ENCODE measurements around the gene TOMT. TPM values are rescaled to one million over a fixed set of nuclear protein-coding genes. Genes with fewer than 3 reads are reported as not detected.

Gene TOMT
- total RNA-seq, 1 experiment from 2014 or later = 0.26 TPM

DNA sequence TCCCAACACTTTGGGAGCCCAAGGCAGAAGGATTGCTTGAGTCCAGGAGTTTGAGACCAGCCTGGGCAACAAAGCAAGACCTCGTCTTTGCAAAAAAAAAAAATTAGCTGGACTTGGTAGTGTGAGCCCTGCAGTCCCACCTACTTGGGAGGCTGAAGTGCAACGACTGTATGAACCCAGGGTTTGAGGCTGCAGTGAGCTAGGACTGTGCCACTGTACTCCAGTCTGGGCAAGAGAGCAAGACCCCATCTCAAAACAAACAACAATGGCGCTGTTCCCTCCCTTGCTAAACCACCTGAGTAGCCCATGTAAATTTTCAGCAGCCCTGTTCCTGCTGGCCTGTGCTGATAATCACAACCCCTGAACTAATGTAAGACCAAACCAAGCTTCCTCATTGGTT lies 5.7 kb upstream of the TOMT start:
- Histone ChIP-seq H3K27me3 (ENCODE audit: low read length) (no peaks in the 10 kb centered on the region), H3K36me3 (ENCODE audit: insufficient read depth, low read length) (no peaks in the 10 kb centered on the region), H3K9ac (ENCODE audit: low read length) (no peak overlapping the region), H3K4me3 (ENCODE audit: low read length) (no peak overlapping the region), H3K9me3 (ENCODE audit: low read length) (no peaks in the 10 kb centered on the region), H3K4me1 (ENCODE audit: low read length) (peaks cover 36% of the 10 kb centered on the region), H4K20me1 (ENCODE audit: insufficient read depth, low read depth, low read length) (no peaks in the 10 kb centered on the region; the same call in 1 of the 2 replicates), H2AFZ (ENCODE audit: low read length) (no peak overlapping the region), H3K9me2 (replicated peaks; ENCODE audit: insufficient read depth, low read length) (no peaks in the 10 kb centered on the region; the same call in 1 of the 2 replicates), H3K4me2 (ENCODE audit: low read depth, low read length, poor library complexity, severe bottlenecking) (no peak overlapping the region), H3K27ac (ENCODE audit: low read length) (no peak overlapping the region), H3K79me2 (ENCODE audit: low read length) (peaks cover 34% of the 10 kb centered on the region)
- no peak for DNase-seq

DNA sequence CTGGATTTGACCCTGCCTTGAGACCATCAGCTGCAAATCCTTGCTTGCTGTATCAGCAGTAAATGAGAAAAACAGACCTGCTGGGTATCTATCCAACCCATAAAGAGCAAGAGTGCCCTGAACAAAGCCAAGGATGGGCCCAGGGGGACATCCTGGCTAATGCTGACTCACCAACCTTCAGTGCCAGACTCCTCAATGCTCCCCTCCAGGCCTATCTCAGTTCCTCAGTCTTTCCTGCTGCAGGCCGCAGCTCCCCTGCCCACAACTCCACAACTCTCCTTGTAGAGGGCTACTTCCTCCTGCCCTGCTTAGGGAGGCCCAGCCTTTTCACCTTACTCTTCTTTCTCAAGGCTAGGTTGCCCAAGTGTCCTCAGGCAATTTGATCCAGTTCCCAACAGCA lies 5.3 kb upstream of the TOMT start:
- Histone ChIP-seq H2AFZ (ENCODE audit: low read length) (no peak overlapping the region), H3K27ac (ENCODE audit: low read length) (no peak overlapping the region), H3K36me3 (ENCODE audit: insufficient read depth, low read length) (no peaks in the 10 kb centered on the region), H3K9me2 (replicated peaks; ENCODE audit: insufficient read depth, low read length) (no peaks in the 10 kb centered on the region; the same call in 1 of the 2 replicates), H4K20me1 (ENCODE audit: insufficient read depth, low read depth, low read length) (no peaks in the 10 kb centered on the region; the same call in 1 of the 2 replicates), H3K79me2 (ENCODE audit: low read length) (peaks cover 34% of the 10 kb centered on the region), H3K9me3 (ENCODE audit: low read length) (no peaks in the 10 kb centered on the region), H3K27me3 (ENCODE audit: low read length) (no peaks in the 10 kb centered on the region), H3K4me2 (ENCODE audit: low read depth, low read length, poor library complexity, severe bottlenecking) (no peak overlapping the region), H3K4me3 (ENCODE audit: low read length) (no peak overlapping the region), H3K4me1 (ENCODE audit: low read length) (peaks cover 37% of the 10 kb centered on the region), H3K9ac (ENCODE audit: low read length) (no peak overlapping the region)
- no peak for DNase-seq

DNA sequence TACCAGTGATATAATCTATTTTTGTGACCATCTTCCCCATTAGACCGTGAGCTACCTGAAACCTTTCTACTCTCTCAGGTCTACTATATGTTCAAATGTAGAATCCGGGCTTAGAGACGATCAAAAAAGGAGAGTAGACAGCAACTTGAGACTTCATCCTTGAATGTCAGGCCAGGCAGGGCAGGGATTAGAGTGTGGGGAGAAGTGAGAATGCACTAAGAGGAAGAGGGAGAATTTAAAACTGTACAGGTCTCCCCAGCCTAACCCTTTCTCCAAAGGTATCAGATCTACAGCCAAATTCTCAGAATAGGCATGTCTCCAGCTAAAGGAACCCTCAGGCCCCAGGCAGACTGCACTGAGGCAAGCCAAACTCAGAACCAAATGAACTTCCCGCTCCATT lies 3.6 kb upstream of the TOMT start:
- Histone ChIP-seq H3K36me3 (ENCODE audit: insufficient read depth, low read length) (no peaks in the 10 kb centered on the region), H3K9me2 (replicated peaks; ENCODE audit: insufficient read depth, low read length) (no peaks in the 10 kb centered on the region; the same call in 1 of the 2 replicates), H3K9ac (ENCODE audit: low read length) (peak overlapping the region; percentile 98), H3K4me1 (ENCODE audit: low read length) (peaks cover 37% of the 10 kb centered on the region), H3K4me3 (ENCODE audit: low read length) (peak overlapping the region; percentile 89), H3K79me2 (ENCODE audit: low read length) (peaks cover 34% of the 10 kb centered on the region), H2AFZ (ENCODE audit: low read length) (no peak overlapping the region), H3K27me3 (ENCODE audit: low read length) (no peaks in the 10 kb centered on the region), H3K27ac (ENCODE audit: low read length) (peak overlapping the region; percentile 80), H3K9me3 (ENCODE audit: low read length) (no peaks in the 10 kb centered on the region), H4K20me1 (ENCODE audit: insufficient read depth, low read depth, low read length) (no peaks in the 10 kb centered on the region; the same call in 1 of the 2 replicates), H3K4me2 (ENCODE audit: low read depth, low read length, poor library complexity, severe bottlenecking) (peak overlapping the region; percentile 89)
- no peak for DNase-seq

DNA sequence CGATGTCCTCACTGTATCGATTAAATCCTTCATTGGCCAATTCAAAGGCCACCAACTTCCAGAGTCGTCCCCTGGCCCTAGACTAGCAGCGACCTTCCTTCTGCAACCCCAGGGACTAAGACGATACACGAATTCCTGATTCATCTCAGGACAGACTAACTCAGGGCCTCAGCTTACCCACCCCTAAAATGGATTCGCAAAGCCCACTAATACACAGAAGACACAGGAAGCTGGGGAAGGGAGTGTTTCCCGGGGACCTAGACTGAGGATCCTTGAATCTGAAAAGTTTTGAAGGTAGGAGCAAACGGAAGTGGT lies 3.1 kb upstream of the TOMT start:
- peak overlapping the region; percentile 89 for H3K4me3 ChIP-seq (ENCODE audit: low read length)
- H3K9ac ChIP-seq (ENCODE audit: low read length) = peak overlapping the region; percentile 98
- H3K36me3 ChIP-seq (ENCODE audit: insufficient read depth, low read length) = no peaks in the 10 kb centered on the region
- no peaks in the 10 kb centered on the region for H3K9me3 ChIP-seq (ENCODE audit: low read length)
- no peaks in the 10 kb centered on the region for H3K27me3 ChIP-seq (ENCODE audit: low read length)
- H3K27ac ChIP-seq (ENCODE audit: low read length) = peak overlapping the region; percentile 80
- H3K9me2 ChIP-seq (replicated peaks; ENCODE audit: insufficient read depth, low read length) = no peaks in the 10 kb centered on the region; the same call in 1 of the 2 replicates
- no peak for DNase-seq
- peak overlapping the region; percentile 89 for H3K4me2 ChIP-seq (ENCODE audit: low read depth, low read length, poor library complexity, severe bottlenecking)
- H3K79me2 ChIP-seq (ENCODE audit: low read length) = peaks cover 34% of the 10 kb centered on the region
- no peak overlapping the region for H2AFZ ChIP-seq (ENCODE audit: low read length)
- H4K20me1 ChIP-seq (ENCODE audit: insufficient read depth, low read depth, low read length) = no peaks in the 10 kb centered on the region; the same call in 1 of the 2 replicates
- peaks cover 37% of the 10 kb centered on the region for H3K4me1 ChIP-seq (ENCODE audit: low read length)

DNA sequence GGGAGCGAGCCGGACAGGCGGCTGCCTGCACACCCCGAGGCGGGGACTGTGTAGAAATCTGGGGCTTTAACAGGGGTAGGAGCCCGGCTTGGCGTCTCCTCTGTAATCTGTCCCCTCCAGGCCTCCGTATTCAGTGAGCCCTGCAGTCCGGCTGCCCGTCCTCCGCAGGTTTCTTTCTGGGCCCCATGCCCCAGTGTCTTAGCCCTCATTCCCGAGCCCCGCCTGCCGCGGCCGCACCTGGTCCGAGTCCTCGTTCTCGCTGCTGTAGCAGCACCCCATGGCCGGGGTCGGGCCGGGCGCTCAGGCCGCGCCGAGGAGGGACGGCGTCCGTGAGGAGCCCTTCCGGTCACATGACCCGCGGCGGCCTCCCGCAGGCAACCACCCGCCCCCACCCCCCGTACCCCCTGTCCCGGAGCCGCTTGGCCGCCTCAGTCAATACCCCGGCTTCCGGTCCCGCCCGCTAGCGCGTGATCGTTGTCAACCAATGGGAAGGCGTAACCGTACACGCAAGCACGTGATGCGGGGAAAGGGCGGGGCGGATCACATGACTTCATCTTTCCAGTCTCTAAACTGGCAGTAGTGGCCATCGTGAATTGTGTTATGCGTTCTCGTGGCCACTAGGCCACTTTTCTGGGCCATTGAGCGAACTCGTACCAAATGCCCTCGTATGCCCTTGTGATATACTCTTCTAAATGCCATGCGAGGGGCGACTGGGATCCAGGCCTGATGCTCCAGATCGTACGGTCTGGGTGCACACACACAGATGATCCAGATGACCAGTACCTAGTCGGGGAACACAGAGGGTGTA lies 2.6 kb upstream of the TOMT start, which contains the start of gene LAMTOR1:
Gene LAMTOR1 (minus strand): TSS at position 352 of the 808 bp plus-strand sequence. CDS start 73 bp downstream, at position 279.
- Histone ChIP-seq H3K4me3 (ENCODE audit: low read length) (peak within 1 kb of the TSS; percentile 89), H2AFZ (ENCODE audit: low read length) (no peak within 1 kb of the TSS), H3K79me2 (ENCODE audit: low read length) (peaks cover 34% of the 10 kb centered on the region)

DNA sequence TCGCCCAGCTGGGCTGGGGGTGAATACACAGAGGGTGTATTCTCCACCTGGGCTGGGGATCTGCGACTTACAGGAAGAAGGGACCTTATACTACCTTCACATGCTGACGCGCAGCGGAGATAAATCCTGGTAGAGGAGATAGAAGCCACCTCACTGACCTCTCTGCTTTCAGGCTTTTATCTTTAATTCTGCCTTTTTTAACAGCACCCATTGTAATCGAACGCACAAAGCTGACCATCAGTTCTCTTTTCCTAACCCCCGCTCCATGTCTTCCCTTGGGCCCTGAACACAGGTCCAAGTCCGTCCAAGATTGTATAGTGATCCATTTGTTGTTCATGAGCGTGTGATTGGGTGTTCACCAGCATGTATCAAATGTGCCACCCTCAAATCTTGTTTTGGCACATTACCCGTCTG lies 2.0 kb upstream of the TOMT start:
- Histone ChIP-seq H3K4me1 (ENCODE audit: low read length) (peaks cover 37% of the 10 kb centered on the region), H3K4me2 (ENCODE audit: low read depth, low read length, poor library complexity, severe bottlenecking) (peak overlapping the region; percentile 60), H3K36me3 (ENCODE audit: insufficient read depth, low read length) (no peaks in the 10 kb centered on the region), H2AFZ (ENCODE audit: low read length) (no peak overlapping the region), H3K27me3 (ENCODE audit: low read length) (no peaks in the 10 kb centered on the region), H3K9ac (ENCODE audit: low read length) (peak overlapping the region; percentile 54), H3K27ac (ENCODE audit: low read length) (0 out of 2 replicates have a peak overlapping the region, but pooled peaks have one; percentile 26), H4K20me1 (ENCODE audit: insufficient read depth, low read depth, low read length) (no peaks in the 10 kb centered on the region; the same call in 1 of the 2 replicates), H3K9me2 (replicated peaks; ENCODE audit: insufficient read depth, low read length) (no peaks in the 10 kb centered on the region; the same call in 1 of the 2 replicates), H3K79me2 (ENCODE audit: low read length) (peaks cover 34% of the 10 kb centered on the region), H3K4me3 (ENCODE audit: low read length) (peak overlapping the region; percentile 54; the same call in 1 of the 2 replicates), H3K9me3 (ENCODE audit: low read length) (no peaks in the 10 kb centered on the region)
- DNase-seq = no peak

More for the DNA sequence above, 2.6 kb upstream of the TOMT start, which contains the start of gene LAMTOR1:
- H4K20me1 ChIP-seq (ENCODE audit: insufficient read depth, low read depth, low read length) = no peaks in the 10 kb centered on the region; the same call in 1 of the 2 replicates
- H3K9me2 ChIP-seq (replicated peaks; ENCODE audit: insufficient read depth, low read length) = no peaks in the 10 kb centered on the region; the same call in 1 of the 2 replicates
- H3K36me3 ChIP-seq (ENCODE audit: insufficient read depth, low read length) = no peaks in the 10 kb centered on the region
- H3K4me1 ChIP-seq (ENCODE audit: low read length) = peaks cover 37% of the 10 kb centered on the region
- no peaks in the 10 kb centered on the region for H3K27me3 ChIP-seq (ENCODE audit: low read length)
- H3K4me2 ChIP-seq (ENCODE audit: low read depth, low read length, poor library complexity, severe bottlenecking) = peak within 1 kb of the TSS; percentile 89
- peak within 1 kb of the TSS; percentile 98 for H3K9ac ChIP-seq (ENCODE audit: low read length)
- H3K9me3 ChIP-seq (ENCODE audit: low read length) = no peaks in the 10 kb centered on the region
- H3K27ac ChIP-seq (ENCODE audit: low read length) = peak within 1 kb of the TSS; percentile 80
- DNase-seq = peak; percentile 99

DNA sequence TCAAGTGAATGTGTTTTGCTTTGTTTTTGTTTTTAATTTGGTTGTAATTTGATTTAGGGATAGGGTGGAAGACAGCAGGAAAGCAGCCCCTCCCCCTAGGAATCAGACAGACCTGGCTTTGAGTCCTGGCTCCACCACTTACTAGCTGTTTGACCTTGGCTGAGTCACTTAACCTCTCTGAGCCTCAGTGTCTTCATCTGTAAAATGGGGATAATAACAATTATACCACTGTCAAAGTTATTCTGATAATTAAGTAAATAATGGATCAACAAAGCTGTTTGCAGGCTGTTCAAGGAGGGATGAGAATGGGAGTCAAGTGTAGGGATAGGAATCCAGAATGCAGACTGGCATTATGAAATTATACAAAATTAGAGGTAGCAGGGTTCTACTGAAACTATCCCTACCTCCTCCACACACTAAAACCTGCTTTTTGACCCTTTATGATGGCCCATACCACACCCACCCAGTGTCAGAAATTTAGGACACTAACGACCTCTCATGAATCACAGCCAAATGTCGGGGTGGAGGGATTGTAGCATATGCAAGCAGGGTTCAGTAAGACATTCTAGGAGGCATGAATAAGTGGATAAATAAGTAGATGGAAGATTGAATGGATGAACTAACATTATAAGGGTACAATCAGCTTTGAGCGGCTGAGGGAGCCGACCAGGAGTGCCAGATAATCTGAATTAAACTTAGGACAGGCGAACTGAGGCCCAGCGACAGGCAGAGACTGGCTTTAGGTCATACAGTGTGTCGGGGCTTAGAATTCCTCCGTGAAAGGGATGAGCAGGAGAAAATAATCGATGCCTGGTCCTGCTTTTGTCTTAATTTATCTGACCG lies 5.8 kb downstream of the TOMT start:
- H3K9me2 ChIP-seq (replicated peaks; ENCODE audit: insufficient read depth, low read length) = no peaks in the 10 kb centered on the region; the same call in 1 of the 2 replicates
- peak overlapping the region; percentile 77 for H3K9ac ChIP-seq (ENCODE audit: low read length)
- H3K27me3 ChIP-seq (ENCODE audit: low read length) = no peaks in the 10 kb centered on the region
- H3K4me3 ChIP-seq (ENCODE audit: low read length) = peak overlapping the region; percentile 73
- H3K36me3 ChIP-seq (ENCODE audit: insufficient read depth, low read length) = no peaks in the 10 kb centered on the region
- no peaks in the 10 kb centered on the region for H3K9me3 ChIP-seq (ENCODE audit: low read length)
- H3K79me2 ChIP-seq (ENCODE audit: low read length) = peaks cover 5% of the 10 kb centered on the region; the same call in 1 of the 2 replicates
- DNase-seq = no peak
- H3K4me2 ChIP-seq (ENCODE audit: low read depth, low read length, poor library complexity, severe bottlenecking) = peak overlapping the region; percentile 94
- no peak overlapping the region for H2AFZ ChIP-seq (ENCODE audit: low read length)
- peaks cover 20% of the 10 kb centered on the region for H3K4me1 ChIP-seq (ENCODE audit: low read length)
- peak overlapping the region; percentile 52; the same call in 1 of the 2 replicates for H3K27ac ChIP-seq (ENCODE audit: low read length)
- H4K20me1 ChIP-seq (ENCODE audit: insufficient read depth, low read depth, low read length) = no peaks in the 10 kb centered on the region
